Measurements from ENCODE around the gene CLEC1A.

Gene CLEC1A

DNA sequence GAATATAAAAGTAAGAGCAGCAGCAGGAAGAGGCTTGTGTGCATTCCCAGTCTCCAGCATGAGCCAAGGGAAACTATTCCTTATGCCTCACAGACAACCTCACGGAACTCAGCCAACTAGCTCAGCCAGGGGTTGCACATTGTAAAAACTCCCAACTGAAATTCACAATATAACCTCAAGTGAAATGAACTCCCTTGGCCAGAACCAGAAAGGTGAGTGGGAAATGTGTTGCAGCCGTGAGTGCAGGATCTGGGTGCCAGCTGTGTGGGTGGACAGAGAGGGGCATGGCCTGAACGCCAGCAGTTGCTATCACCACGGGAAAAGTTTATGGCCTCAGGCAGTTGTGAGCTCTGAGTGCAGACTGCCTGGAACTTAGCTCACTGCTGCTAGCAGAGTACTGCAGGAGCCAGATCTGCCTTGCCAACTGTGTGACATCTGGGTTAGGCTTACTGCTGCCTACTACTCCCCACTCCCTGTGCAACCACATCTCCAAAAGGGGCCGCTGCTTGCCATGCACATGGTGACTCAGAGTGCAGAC is 2.3 kb upstream of the CLEC1A start:
- no peak for DNase-seq (ENCODE audit: low read depth, low spot score)

DNA sequence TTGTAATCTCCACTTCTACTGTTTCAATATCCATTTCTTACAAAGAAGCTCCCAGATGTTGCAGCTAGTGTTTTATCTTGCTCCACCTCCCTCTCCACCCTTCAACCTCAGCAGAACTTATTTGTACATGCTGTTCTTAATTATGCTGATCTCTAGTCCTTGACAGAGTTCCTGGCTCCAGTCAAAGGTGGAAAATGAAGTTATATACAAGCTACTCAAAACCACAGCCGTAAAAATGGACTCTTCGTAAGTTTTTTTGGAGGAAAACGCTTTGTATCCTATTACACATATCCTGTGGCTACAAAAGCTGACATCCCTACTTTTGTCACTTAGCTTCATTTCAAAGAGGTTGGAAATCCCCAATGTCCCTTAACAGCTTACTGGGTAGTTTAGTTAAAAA is 1.3 kb downstream of the CLEC1A start:
- no peak for DNase-seq (ENCODE audit: low read depth, low spot score)

DNA sequence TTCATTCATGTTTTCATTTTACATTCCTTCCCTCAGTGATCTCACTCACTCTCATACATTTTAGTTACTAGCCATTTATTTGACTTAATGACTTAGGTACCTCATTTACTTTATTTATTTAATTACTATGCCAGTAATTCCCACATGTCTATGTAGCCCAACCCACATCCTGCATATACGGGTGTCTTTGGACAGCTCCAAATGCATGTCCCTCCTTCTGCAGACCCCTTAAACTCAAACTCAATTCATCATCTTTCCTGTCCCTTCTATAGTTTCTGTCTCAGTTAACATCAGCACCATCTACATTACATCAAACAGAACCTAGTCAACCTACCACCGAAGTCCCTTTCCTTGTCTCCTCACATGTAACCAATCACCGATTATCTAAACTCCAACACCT is 2.8 kb downstream of the CLEC1A start:
- DNase-seq (ENCODE audit: low read depth, low spot score) = no peak

DNA sequence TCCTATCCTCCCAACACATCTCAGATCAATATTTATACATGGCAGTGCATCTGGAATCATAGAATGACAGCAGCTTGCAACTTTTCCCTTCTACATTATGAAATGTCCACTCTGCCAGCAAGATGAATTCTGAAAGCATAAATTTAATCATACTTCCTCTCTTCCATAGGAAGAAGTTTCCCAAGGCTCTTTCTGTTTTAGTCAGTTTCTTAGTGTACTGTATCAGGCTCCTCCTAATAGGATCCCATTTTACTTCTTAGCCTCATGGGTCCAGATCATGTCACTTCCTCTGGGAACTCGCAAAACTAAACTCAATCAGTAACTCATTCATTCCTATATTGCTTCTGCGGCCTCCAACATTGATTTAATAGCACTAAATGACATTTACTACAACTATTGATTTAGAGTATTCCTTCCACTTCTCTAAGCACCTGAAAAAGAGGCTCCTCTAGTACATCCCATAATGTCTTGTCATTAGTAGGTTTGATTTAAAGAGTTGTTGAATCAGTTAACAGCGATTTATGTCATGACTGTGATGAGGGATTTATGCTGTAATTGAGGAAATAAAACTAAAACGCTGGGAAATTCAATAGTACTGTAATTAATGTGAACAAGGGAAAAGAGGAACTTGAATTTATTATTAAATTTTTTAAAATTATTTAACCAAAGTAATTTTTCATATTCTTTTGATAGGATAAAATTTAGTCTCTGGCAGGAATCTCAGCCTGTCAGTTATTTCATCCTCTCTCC is 4.0 kb downstream of the CLEC1A start:
- DNase-seq (ENCODE audit: low read depth, low spot score) = no peak

DNA sequence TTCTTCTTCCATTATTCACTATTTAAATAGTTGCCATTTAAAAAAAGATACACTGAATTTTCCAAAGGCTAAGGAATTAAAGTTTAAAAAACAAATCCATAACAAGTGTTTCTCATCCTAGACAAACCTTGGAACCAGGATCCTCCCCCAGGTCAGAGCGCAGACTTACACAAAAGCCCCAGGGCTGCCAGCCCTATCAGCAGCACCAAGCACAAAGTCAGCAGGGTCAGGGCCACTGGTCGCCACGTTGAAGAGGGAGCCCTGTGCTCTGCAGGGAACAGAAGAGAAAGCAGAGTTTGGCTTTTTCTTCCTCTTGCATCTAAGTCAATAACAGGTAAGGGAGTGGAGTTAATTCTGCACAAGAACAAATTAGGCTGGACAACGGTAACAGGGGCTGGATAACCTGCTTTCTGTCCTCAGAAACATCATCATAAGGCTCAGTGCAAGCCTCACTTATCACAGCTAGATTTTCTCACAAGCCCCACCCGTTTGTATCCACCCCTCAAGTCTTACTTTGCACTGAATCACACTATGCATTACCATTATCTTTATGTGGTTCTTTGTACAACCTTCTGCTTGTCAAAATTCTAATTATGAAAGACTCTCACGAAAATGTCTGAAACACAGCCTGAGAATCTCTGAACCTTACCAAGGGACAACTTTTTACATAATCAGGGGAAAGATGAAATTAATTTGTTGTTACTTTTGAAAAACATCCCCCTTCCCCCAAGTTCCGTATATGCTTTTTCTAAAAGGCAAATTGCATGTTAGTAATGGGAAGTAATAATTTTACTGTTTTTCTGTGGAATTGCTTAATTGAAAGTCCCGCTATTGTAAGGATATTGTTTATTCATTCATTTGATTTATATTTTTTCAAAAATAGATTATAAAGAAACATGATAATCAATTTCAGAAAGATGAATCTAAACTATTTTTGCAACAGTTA is 9.6 kb downstream of the CLEC1A start:
- no peak for DNase-seq (ENCODE audit: low read depth, low spot score)

DNA sequence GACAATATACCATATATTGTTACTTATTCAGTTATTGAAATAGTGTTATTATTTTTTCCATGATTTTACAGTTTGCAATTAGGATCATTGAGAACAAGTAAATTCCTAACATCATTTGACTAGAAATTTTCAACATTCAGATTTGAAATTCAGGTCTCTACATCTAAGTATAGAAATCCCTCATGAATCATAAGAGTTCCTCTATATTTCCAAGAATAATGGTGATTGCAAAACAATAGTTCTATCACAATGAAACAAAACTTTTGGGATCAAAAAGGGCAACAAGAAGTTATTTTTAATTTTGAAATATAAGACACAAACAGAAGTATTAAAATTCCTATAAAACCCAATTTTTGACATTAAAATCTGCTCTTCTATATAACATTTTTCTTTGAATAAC is 10.8 kb downstream of the CLEC1A start:
- no peak for DNase-seq (ENCODE audit: low read depth, low spot score)

DNA sequence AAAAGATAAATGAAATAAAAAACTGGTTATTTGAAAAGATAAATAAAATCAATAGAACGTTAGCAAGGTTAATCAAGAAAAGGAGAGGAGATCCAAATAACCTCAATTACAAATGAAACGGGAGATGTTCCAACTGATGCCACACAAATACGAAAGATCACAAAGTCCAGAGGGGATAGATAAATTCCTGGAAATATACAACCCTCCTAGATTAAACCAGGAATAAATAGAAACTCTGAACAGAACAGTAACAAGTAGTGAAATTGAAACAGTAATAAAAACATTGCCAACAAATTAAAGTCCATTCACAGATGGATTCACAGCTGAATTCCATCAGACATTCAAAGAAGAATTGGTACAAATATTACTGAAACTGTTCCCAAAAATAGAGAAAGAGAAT is 12.4 kb downstream of the CLEC1A start:
- no peak for DNase-seq (ENCODE audit: low read depth, low spot score)

DNA sequence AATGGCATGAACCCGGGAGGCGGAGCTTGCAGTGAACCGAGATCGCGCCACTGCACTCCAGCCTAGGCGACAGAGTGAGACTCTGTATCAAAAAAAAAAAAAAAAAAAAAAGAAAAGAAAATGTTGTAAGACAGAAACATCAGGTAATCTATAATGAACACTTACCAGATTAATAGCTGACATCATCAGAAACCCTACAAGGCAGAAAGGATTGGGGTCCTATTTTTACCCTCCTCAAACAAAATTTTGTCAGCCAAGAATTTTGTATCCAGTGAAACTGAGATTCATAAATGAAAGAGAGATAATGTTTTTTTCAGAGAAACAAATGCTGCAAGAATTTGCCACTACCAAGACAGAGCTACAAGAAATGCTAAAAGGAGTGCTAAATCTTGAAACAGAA is 14.1 kb downstream of the CLEC1A start:
- DNase-seq (ENCODE audit: low read depth, low spot score) = no peak

DNA sequence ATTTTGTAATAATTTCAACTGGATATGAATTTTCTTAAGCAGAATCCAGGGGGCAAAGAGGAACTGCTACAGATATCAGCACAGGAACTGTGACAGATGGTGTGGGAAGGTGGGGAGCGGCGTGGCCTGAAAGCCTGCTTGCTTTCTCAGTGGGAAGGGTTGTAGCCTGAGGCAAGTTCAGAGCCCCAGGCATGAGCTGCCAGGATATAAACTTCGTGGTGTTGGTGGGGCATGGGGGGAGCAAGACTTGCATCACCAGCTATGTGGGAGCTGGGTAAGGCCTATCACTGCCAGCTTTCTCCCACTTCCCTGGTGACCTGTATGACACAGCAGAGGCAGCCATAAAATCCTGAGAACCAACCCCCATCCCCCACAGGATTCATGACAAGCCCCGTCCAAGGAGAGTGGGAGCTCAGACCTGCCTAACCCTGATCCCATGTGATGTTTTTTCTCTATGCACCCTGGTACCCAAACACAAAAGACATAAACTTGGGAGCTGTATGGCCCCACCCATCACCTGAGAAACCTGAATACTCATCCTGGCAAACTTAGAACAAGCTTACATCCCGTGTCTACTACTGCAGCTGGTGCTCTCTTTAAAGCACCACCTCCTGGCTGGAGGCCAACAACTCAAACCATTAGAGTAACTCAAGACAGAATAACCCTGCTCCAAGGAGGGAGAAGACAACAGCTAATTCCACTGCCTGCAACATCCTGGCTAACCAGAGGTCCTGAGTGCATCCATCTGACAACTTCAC is 16.5 kb downstream of the CLEC1A start:
- no peak for DNase-seq (ENCODE audit: low read depth, low spot score)

DNA sequence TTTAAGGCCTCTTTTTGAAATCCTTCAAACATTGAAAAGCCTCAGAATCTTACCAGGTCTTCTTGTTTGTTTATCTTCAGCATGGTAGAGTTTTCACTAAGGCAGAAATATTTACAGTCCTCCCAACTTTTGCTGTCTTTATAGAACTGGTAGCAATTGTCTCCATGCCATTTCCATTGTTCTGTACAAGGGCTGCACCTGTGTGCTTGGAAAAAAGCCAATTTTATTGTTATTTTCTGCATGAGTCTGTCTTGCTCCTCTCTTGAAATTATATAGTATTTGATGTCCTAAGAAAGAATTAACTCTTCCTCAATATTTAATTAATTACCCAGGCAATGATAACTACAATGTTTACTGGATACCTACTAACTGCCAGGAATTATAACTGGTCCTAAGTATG is 23.3 kb downstream of the CLEC1A start:
- DNase-seq (ENCODE audit: low read depth, low spot score) = no peak

DNA sequence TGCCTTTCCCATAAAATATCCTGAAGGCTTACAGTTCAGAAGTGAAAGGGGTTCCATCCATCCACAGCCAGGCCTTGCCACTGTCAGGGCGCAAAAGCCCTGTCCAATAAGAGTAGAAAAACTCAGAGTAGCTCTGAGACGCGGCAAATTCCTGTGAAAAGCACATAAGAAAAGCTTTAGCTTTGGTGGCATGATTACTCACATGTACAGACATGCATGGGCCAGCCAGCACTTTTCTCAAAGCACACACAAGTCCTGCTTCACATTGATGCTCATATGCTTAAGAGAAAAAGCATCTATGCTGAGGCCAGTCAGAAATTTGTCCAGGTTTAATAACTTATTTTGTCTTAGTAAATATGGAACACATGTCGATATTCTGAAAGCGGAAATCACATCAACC is 25.5 kb downstream of the CLEC1A start:
- no peak for DNase-seq (ENCODE audit: low read depth, low spot score)

DNA sequence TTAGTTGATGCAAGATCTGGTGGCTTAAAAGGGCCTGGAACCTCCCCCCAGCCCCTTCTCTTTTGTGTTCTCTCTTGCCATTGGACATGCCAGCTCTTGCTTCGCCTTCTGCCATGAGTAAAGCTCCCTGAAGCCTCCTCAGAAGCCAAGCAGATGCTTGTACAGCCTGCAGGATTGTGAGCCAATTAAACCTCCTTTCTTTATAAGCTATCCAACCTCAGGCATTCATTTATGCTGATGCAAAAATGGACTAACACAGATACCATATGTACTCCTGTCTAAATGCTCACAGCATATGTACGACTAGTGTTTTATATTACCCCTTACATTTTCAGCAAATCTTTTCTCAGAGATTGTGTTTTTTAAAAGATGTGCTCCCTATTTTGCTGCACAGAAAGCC is 26.7 kb downstream of the CLEC1A start:
- DNase-seq (ENCODE audit: low read depth, low spot score) = no peak

DNA sequence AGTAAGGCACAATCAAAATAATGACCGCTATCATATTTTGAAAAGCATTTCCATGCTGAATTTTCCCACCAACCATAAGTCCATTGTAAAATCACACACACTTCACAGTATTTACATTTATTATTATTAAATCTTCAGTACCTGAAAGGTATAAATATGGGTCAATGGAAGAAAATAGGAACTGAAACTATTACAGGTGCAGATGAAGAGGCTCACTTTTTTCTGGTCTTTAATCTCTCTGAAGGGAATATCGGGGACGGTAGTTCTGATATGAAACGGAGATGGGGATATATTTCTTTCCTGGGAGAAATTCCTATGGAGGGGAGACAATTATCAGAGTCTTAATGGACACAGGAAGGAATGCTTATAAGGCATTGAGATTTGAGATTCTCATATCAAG is 28.4 kb downstream of the CLEC1A start:
- no peak for DNase-seq (ENCODE audit: low read depth, low spot score)

DNA sequence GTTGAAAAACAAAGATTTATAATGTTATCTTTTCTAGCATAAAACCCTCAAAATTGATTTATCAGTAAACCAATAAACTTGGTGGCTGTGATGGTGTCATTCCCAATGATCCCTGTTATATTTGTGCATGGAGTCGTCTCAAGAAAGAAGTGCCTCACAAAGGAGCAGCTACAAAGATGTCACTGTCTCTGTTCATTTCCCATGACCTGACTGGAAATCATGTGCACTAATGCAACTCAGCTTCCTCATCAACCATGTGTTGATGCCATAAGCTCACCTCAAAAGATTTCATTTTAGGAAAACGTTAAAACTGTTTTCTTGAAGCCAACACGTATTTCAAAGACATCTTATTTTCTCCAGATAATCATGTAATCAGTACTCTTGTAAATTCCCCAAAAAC is 28.8 kb downstream of the CLEC1A start:
- no peak for DNase-seq (ENCODE audit: low read depth, low spot score)

DNA sequence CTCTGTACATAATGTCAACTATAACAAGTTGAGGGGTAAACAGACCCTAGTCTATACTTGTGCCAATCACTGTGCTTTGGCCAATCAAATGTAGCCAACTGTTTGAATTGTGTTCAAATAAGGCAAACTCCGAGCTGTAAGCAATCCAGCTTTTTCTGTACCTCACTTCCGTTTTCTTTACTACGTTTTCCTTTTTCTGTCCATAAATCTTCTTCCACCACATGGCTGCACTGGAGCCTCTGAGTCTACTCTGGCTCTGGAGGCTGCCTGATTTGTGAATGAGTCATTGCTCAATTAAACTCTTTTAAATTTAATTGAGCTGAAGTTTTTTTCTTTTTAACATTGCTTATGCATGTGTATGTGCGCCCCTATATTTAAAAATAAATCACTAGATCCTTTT is 29.7 kb downstream of the CLEC1A start:
- no peak for DNase-seq (ENCODE audit: low read depth, low spot score)

DNA sequence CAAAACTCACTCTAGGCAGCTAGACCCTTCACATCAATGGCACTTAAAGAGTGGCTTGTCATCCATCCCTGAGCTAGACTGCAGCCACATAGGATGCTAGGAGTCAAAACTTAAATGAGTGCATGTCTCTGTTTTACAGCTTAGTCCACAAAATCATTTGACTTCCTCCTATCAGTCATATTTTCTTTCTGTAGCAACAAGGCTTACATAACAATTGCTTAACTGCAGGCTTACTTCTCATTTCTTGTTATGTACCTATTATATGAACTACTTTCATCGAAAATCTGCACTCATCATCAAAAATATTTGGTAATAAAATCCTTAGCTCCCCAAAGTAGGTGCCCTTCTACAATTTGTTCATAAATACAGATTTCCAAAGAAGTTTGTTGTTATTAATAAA is 30.1 kb downstream of the CLEC1A start:
- no peak for DNase-seq (ENCODE audit: low read depth, low spot score)

DNA sequence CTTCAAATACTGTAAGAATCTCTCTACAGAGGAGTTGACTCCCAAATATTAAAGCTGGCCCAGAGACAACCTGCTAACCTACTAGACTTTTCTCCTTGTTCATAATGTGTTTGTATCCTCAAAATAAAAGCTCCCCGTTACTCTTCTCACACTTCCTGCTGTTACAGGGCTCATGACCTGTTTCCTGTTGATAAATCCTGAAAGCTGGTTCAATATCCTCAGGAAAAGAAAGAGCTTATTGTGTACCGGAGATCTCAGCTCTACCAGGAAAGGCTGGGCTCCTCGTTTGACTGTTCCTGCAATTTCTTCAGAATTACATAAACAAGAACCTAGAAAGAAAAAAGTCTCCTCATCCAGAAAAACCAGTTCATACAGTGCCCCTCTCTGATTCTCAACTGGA is 30.8 kb downstream of the CLEC1A start:
- DNase-seq (ENCODE audit: low read depth, low spot score) = no peak

DNA sequence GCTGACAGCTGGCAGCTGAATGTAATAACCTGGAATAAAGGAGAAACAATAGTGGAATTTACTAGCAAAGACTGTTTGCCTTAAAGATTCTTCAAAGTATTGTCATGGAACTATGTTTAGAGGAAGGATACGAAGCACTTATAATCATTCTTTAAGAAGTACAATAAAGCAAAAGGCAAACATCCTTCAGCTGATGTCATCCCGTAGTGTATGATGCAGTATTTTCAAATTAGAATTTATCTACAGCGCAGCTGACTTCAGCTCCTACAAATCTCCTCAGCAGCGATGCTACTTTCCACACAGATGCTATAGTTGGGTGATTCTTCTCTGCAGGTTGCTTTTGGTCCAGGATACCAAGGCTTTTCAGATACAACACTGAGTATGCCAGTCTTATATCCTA is 31.5 kb downstream of the CLEC1A start:
- no peak for DNase-seq (ENCODE audit: low read depth, low spot score)

DNA sequence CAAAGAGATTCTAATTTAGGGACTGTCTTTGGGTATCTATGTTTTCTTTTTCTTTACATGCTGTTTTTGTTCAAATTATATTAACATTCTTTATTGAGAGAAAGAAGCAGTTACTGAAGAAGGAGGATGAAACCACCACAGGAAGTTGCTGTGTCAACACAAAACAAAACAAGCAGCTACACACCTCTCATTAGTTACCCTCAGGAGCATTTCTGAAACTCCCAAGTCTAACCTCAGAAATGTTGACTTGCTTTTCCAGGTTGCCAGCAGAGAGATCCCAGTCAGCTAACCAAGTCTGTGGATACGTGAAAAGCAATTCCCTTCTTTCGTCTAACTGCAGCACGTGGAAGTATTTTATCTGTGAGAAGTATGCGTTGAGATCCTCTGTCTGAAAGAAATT is 33.5 kb downstream of the CLEC1A start:
- no peak for DNase-seq (ENCODE audit: low read depth, low spot score)

DNA sequence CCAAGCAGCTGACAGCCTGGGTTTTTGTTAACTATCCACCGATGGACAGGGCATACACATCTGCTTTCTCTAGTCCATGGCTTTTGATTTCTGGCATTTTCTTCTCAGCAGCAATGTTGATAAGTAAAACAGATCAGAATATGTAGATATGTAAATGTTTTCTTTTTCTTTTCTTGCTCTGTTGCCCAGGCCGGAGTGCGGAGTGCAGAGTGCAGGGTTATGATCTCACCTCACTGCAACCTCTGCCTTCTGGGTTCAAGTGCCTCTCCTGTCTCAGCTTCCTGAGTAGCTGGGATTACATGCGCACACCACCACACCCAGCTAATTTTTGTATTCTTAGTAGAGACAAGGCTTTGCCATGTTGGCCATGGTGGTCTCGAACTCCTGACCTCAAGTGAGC is 40.4 kb downstream of the CLEC1A start:
- DNase-seq (ENCODE audit: low read depth, low spot score) = no peak

DNA sequence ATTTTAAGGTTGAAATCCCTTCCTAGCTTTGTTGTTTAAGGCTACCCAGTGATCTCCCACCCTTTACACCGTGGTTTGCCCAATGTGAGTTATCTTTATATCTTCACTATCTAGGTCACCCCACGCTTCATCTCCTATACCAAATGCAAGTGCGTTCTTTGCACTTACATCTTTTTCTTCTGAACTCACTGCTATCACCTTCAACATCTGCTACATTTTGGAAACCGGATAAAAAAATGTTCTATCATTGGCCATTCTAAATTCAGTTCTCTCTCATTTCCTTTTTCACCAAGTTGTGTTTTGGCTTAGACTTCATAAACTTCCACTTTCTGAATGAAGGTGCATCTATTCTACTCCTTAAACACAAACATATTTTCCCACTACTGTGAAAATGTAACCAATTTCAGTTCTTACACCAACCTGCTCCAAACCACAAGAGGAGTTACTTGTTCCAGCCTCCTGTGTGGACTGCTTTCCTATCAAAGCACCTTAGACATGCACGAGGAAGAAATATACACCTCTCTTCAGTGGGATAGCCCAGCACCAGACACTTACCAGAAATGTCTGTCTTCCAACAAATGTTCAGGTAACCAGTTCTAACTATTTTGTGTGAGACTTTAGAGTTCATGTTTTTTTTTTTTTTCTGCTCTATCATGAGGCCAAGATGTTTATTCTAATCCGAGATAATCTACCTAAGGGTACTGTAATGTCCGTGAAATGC is 46.4 kb downstream of the CLEC1A start:
- no peak for DNase-seq (ENCODE audit: low read depth, low spot score)

Measured in activated naive CD8-positive, alpha-beta T cell treated with anti-CD3 and anti-CD28 coated beads, Interleukin-2, amount 50 U/mL, for 16 hours (primary cell).